GM21576 (cell line): Measurements from ENCODE around the gene PSMB2.
"Not testable (repeated sequence)": the region's sequence is repeated elsewhere in the genome, so short reads cannot be mapped to it uniquely, and the experiment has no call there.

Experiments used
- ATAC-seq: cut with Tn5 transposase; IDR thresholded peaks from one replicate; pipeline ENCODE4 v1.9.1; 2021; ENCODE audit warnings: mild to moderate bottlenecking, moderate library complexity; ENCODE audit not compliant: unreplicated experiment

The PSMB2 gene

DNA sequence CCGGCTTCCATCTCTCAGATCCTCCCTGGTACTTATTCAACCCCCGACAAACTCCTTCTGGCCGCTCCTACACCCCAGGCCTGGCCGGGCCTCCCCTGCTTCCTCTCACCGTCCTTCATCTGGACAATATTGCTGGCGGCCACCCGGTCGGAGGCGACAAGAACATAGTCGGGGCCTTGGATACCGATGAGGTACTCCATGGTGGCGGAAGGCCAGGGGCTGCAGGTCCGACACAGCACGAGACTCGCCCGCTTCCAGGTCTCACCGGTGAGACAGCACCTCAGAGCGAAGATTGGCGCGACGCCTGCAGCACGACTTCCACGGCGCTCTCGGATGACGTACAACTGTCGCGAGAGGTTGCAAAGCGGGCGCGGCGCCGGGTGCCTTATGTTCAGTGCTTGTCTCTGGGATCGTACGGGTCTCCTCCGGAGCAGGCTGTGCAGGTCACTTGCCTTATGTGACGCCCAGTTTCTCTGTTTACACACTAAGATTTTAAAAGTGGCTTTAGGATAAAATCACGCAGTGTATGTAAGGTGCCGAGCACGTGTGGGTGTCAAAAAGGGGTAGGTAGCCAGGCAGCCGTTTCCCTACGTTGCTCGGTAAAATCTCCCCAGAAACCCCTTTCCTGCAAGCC, at the start of gene PSMB2:
Gene PSMB2 (minus strand): TSS at position 294 of the 634 bp plus-strand sequence. CDS start 94 bp downstream, at position 200.
- peak; percentile 81 for ATAC-seq

GRCh38 chr1:35691080-35691479, 49.8 kb upstream of the PSMB2 start:
- ATAC-seq, result no peak

- not testable (repeated sequence) for ATAC-seq
Observed at GRCh38 chr1:35690103-35690502, 48.8 kb upstream of the PSMB2 start.

DNA sequence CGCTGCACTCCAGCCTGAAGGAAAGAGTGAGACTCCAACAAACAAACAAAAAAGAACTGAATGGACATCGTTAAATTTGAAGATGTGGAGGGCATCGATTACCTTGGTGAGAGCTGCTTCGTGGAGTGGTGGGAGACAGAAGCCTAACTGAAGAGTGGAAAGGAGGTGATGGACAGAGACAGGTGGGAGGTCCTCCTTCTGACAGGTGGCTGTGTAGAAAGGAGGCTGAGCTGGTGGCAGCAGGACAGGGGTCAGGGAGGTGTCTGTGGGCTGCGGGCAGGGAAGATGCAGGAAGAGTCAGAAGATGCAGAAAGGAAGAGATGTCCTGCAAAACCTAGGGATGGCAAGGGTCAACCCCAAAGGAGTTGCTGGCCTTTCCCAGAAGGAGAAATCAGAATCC, 46.8 kb upstream of the PSMB2 start:
- ATAC-seq, result no peak

- no peak for ATAC-seq
Observed at GRCh38 chr1:35683012-35683411, 41.7 kb upstream of the PSMB2 start.

DNA sequence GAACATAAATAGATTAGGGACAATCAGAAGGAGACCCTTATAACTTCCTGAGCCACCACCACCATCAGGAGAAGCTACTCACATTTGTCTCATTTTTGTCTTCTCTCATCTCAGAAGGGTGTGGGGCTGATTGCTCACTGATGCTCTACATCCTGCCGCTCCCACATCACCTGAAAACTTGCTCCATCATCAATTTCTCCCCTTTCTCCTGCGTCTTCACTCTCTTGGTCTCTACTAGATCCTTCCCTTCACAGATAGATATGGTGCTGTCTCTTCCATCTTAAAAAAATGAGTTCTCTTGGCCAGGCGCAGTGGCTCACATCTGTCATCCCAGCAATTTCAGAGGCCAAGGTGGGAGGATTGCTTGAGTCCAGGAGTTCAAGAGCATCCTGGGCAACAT, 38.9 kb upstream of the PSMB2 start:
- no peak for ATAC-seq

DNA sequence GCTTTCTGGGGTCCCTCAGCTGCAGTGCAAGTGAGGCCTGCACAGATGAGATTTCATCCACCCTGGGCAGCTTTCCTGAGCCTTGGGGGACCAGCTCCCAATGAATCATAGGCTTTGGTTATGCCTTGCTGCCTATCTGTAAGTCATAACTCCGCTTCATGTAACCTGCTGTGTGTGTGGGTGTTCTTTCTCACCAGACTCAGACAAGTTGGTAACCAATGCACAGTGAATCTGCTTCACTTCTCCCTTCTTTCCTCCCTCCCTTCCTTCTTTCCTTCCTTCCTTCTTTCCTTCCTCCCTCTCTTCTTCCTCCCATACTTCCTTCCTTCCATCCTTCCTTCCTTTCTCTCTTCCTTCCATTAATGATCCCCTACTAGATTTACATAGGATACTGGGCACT, 34.4 kb upstream of the PSMB2 start:
- no peak for ATAC-seq

DNA sequence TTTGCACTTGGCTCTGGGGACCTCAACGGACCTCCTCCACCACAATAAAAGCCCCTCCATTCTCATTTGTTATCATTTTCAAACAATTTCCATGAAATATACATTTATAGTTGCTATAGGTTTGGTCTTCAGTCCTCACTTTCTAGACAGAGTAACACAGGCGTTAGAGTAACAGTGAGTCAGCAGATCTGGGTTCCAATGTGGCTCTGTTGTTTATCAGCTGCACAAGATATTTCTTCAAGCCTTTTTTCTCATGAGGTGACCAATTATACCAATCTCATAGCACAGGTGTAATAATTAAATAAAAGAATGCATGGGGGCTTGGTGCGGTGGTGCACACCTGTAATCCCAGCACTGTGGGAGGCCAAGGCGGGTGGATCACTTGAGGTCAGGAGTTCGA, 32.8 kb upstream of the PSMB2 start:
- no peak for ATAC-seq

GRCh38 chr1:35672116-35672515, 30.8 kb upstream of the PSMB2 start:
- ATAC-seq, result no peak

GRCh38 chr1:35668506-35668905, 27.2 kb upstream of the PSMB2 start:
- no peak for ATAC-seq

DNA sequence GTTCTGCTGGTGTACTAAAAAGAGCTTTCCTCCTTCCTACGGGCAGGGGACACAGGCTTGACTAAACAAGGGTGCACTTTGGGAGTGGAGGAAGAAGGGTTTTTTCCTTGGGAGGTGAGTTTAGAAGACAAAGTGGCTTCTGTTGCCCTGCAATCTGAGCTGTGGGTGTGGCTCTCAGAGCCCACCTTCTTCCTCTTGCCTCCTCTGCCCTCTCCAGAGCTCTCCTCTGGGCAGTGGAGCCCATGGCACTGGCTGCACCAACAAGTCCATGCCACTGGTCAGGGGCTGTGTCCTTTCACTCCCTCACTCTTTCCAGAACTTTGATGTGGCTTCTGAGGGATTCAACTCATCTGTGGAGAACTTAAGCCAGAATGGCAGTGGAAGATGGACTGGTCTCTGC, 25.6 kb upstream of the PSMB2 start:
- ATAC-seq, result no peak

GRCh38 chr1:35666216-35666615, 24.9 kb upstream of the PSMB2 start:
- no peak for ATAC-seq

- no peak for ATAC-seq
Observed at GRCh38 chr1:35663434-35663833, 22.1 kb upstream of the PSMB2 start.

DNA sequence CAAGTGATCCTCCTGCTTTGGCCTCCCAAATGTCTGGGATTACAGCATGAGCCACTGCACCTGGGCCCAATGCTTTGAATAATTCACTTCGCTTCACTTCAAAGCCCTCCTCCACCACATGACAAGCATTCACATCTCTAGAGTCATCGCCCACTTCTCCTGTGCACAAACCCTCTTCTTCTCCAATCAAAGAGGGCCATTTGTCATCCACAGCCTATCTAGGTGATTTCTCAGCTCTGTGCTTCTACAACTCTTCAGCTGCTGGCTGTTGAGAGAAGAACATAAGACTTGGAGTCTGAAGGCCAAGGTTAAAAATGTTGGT, 20.1 kb upstream of the PSMB2 start:
- no peak for ATAC-seq

DNA sequence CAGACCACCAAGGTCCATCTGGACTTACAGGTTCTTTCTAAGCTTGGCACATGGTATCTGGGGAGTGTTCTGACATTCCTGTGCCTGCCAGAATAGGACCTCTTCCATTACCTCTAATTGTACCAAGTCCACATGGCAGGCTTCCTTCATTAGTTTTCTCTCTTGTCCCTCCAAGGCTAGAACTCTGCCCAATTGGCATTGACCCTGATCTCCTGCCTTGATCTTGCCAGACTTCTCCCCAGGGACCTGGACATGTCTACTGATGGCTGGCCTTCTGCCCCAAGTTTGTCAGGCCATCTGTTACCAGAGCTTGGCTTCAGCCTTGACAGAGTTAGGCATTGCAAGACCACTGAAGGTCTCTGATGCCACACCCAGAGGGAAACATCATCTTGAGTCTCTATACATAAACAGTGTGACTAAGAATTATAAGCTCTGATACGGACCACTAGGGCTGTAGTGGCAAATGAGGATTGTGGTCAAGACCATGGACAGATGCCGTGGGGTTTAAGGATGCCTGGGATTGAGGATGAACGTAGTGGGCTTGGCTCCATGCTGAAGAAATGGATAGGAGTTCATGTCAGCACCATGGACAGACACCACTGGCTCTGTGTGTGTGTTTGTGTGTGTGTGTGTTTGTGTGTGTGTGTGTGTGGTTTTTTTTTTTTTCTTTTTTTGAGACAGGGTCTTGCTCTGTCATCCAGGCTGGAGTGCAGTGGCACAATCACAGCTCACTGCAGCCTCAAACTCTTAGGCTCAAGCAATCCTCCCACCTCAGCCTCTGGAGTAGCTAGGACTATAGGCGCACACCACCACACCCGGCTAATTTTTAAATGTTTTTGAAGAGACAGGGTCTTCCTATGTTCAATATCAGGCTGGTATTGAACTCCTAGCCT, 19.5 kb upstream of the PSMB2 start:
- ATAC-seq, result no peak

GRCh38 chr1:35659589-35659988, 18.3 kb upstream of the PSMB2 start:
- no peak for ATAC-seq

DNA sequence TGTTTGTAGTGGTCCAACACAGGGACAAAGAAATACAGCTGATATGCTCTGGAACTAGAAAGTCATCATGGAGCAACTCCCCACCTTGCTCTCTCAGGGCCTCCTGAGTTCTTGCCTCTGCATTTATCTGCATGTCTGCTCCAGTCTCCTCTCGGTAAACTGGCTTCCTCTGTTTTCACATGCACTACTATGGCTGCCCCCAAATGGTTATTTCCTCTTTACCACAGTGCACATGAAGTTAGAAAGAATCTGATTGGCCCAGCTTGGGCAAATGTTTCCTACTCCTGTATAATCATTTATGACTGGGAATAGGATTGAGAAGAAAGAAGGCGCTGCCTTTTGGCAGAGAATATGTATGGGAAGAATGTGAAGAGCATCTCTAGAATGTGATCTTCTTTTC, 16.5 kb upstream of the PSMB2 start:
- ATAC-seq, result no peak

DNA sequence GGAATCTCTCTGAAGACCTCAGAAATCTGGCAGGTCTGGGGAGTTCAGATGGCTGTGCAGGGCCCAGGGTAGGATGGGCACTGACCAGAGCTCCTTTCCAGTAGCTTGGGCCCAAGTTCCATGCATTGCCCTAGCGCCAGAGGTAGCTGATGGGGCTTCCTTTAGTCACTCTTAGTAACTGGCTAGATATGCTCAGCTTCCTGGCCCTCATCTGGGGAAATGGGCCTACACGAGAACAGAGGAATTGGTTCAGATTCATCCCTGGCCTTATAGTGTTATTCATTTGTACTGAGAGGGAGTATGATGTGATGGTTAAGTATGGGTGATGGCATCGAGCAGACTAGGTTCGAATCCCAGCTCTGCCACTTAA, 15.5 kb upstream of the PSMB2 start:
- ATAC-seq, result no peak

GRCh38 chr1:35656148-35656862, 15.0 kb upstream of the PSMB2 start:
- ATAC-seq, result no peak

GRCh38 chr1:35655196-35655595, 13.9 kb upstream of the PSMB2 start:
- no peak for ATAC-seq

DNA sequence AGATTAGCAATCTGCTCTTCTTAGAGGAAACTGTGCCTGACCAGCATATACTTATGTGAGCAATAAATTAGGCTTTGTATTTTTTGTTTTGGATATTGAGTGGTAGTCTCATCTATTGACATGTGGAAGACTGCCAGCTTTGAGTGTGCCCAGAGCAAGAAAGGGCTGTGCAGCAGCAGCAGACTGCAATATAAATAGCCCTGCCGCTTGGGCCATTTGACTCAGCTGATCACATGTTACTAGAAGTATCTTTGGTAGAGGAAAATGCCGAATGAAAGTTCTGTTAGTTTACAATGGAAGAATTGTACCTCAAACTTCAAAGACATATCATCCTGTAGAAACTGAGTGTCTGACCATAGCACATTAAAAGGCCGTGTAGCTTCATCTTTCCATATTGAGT, 9.1 kb upstream of the PSMB2 start:
- ATAC-seq, result no peak

GRCh38 chr1:35646043-35646442, 4.7 kb upstream of the PSMB2 start:
- ATAC-seq, result no peak
